Neural progenitor cell (in vitro differentiated cells): ENCODE measurements around the gene CAMK1D. TPM values are rescaled to one million over a fixed set of nuclear protein-coding genes. Genes with fewer than 3 reads are reported as not detected.

Experiments used
- DNase-seq: peaks from one replicate; pipeline ENCODE4 v3.0.0-alpha.2; 2016; ENCODE audit warnings: low spot score
- H2AFZ ChIP-seq: fragments of 200-600 bp; sonication (generic); replicated peaks from 2 replicates; pipeline ENCODE4 v1.6.1; 2016; ENCODE audit warnings: antibody characterized with exemption
- H3F3A ChIP-seq: fragments of 200-600 bp; sonication (generic); 2 replicates; pipeline ENCODE4 v1.6.1; 2016; ENCODE audit warnings: antibody characterized with exemption, low read depth
- H3K27ac ChIP-seq: fragments of 200-600 bp; sonication (generic); 2 replicates; pipeline ENCODE4 v1.5.1; 2016; ENCODE audit warnings: mild to moderate bottlenecking
- H3K27me3 ChIP-seq: fragments of 200-600 bp; sonication (generic); 2 replicates; pipeline ENCODE4 v1.6.1; 2016; ENCODE audit warnings: mild to moderate bottlenecking, moderate library complexity
- H3K36me3 ChIP-seq: fragments of 200-600 bp; sonication (generic); 2 replicates; pipeline ENCODE4 v1.5.1; 2016
- H3K4me1 ChIP-seq: fragments of 200-600 bp; sonication (generic); 2 replicates; pipeline ENCODE4 v1.6.1; 2016; ENCODE audit warnings: mixed run types
- H3K4me2 ChIP-seq: fragments of 200-600 bp; sonication (generic); 2 replicates; pipeline ENCODE4 v1.6.1; 2016
- H3K4me3 ChIP-seq: fragments of 200-600 bp; sonication (generic); 2 replicates; pipeline ENCODE4 v1.5.1; 2016
- H3K79me2 ChIP-seq: fragments of 200-600 bp; sonication (generic); 2 replicates; pipeline ENCODE4 v1.6.1; 2016; ENCODE audit warnings: low read depth
- H3K9ac ChIP-seq: fragments of 200-600 bp; sonication (generic); 2 replicates; pipeline ENCODE4 v1.6.1; 2016
- H3K9me3 ChIP-seq: fragments of 200-600 bp; sonication (generic); 2 replicates; pipeline ENCODE4 v1.5.1; 2016; ENCODE audit warnings: low read depth
- H4K20me1 ChIP-seq: fragments of 200-600 bp; sonication (generic); 2 replicates; pipeline ENCODE4 v1.6.1; 2016; ENCODE audit warnings: low read depth
- H3K27ac Mint-ChIP-seq: 3 replicates; pipeline ENCODE4 v1.8.0; 2021; ENCODE audit warnings: mixed read lengths
- H3K27me3 Mint-ChIP-seq: 2 replicates; pipeline ENCODE4 v1.8.0; 2022; ENCODE audit warnings: low read depth, mild to moderate bottlenecking, inconsistent platforms, moderate library complexity, mixed read lengths; ENCODE audit not compliant: insufficient read depth
- H3K36me3 Mint-ChIP-seq: 3 replicates; pipeline ENCODE4 v1.8.0; 2021; ENCODE audit warnings: mixed read lengths
- H3K4me1 Mint-ChIP-seq: 3 replicates; pipeline ENCODE4 v1.8.0; 2021; ENCODE audit warnings: mixed read lengths
- H3K4me3 Mint-ChIP-seq: 3 replicates; pipeline ENCODE4 v1.8.0; 2021; ENCODE audit warnings: mild to moderate bottlenecking, moderate library complexity, mixed read lengths
- H3K9me3 Mint-ChIP-seq: 3 replicates; pipeline ENCODE4 v1.8.0; 2020; ENCODE audit warnings: mixed read lengths
- CTCF ChIP-seq: fragments of 200-600 bp; sonication (generic); IDR thresholded peaks from 2 replicates; pipeline ENCODE4 v1.5.1; 2017; ENCODE audit warnings: antibody characterized with exemption, mild to moderate bottlenecking
- EZH2 ChIP-seq: fragments of 200-600 bp; sonication (generic); IDR thresholded peaks from 2 replicates; pipeline ENCODE4 v1.6.1; 2017; ENCODE audit warnings: antibody characterized with exemption, mild to moderate bottlenecking, moderate library complexity
- EZH2phosphoT487 ChIP-seq: fragments of 200-600 bp; sonication (generic); IDR thresholded peaks from 2 replicates; pipeline ENCODE4 v1.6.1; 2017; ENCODE audit warnings: antibody characterized with exemption
- total RNA-seq: library from RNA; depleted of rRNA; stranded (reverse); fragments of >200 nt; gene quantifications from 2 replicates; pipeline ENCODE4 v1.2.3, GENCODE V29; 2015; ENCODE audit warnings: low replicate concordance

Gene CAMK1D
- total RNA-seq, 1 donor from 2014 or later = 7.6 TPM

- Histone ChIP-seq H3K4me1 (no peaks in the 10 kb centered on the region), H3K27me3 (no peaks in the 10 kb centered on the region), H3K9ac (no peak overlapping the region), H3K36me3 (no peaks in the 10 kb centered on the region), H3K79me2 (no peaks in the 10 kb centered on the region), H4K20me1 (no peaks in the 10 kb centered on the region), H2AFZ (no peak overlapping the region), H3K4me3 (no peak overlapping the region), H3F3A (no peaks in the 10 kb centered on the region), H3K4me2 (no peak overlapping the region), H3K9me3 (no peaks in the 10 kb centered on the region), H3K27ac (no peak overlapping the region)
- Mint-ChIP-seq H3K36me3 (no peaks in the 10 kb centered on the region), H3K9me3 (no peaks in the 10 kb centered on the region), H3K27ac (no peak overlapping the region), H3K4me3 (no peak overlapping the region), H3K4me1 (no peaks in the 10 kb centered on the region), H3K27me3 (peaks cover 6% of the 10 kb centered on the region)
- no peak for DNase-seq
- TF ChIP-seq EZH2phosphoT487 (no peak), CTCF (no peak), EZH2 (no peak)
These were observed 525.2 kb downstream of the CAMK1D start for GRCh38 chr10:12874501-12874900.

- Histone ChIP-seq H3K36me3 (no peaks in the 10 kb centered on the region), H3K9ac (no peak overlapping the region), H3K27me3 (no peaks in the 10 kb centered on the region), H3K4me1 (no peaks in the 10 kb centered on the region), H3F3A (no peaks in the 10 kb centered on the region), H4K20me1 (no peaks in the 10 kb centered on the region), H3K4me2 (no peak overlapping the region), H2AFZ (no peak overlapping the region), H3K9me3 (no peaks in the 10 kb centered on the region), H3K27ac (no peak overlapping the region), H3K4me3 (no peak overlapping the region), H3K79me2 (no peaks in the 10 kb centered on the region)
- Mint-ChIP-seq H3K27me3 (peaks cover 6% of the 10 kb centered on the region), H3K36me3 (no peaks in the 10 kb centered on the region), H3K4me3 (no peak overlapping the region), H3K27ac (no peak overlapping the region), H3K4me1 (no peaks in the 10 kb centered on the region), H3K9me3 (peaks cover 3% of the 10 kb centered on the region)
- TF ChIP-seq EZH2phosphoT487 (no peak), CTCF (no peak), EZH2 (no peak)
- no peak for DNase-seq
These were observed 525.8 kb downstream of the CAMK1D start for GRCh38 chr10:12875100-12875499.

- no peak for DNase-seq
- peaks cover 3% of the 10 kb centered on the region for H3K9me3 Mint-ChIP-seq
- Histone ChIP-seq H3K4me1 (no peaks in the 10 kb centered on the region), H3K27ac (no peak overlapping the region), H3K9me3 (no peaks in the 10 kb centered on the region), H3K9ac (no peak overlapping the region), H3K4me2 (no peak overlapping the region), H3K79me2 (no peaks in the 10 kb centered on the region), H3K36me3 (no peaks in the 10 kb centered on the region), H4K20me1 (no peaks in the 10 kb centered on the region), H3K4me3 (no peak overlapping the region), H3F3A (no peaks in the 10 kb centered on the region), H3K27me3 (no peaks in the 10 kb centered on the region), H2AFZ (no peak overlapping the region)
- H3K27ac Mint-ChIP-seq = peak overlapping the region; percentile 77
- no peaks in the 10 kb centered on the region for H3K4me1 Mint-ChIP-seq
- H3K4me3 Mint-ChIP-seq = no peak overlapping the region
- TF ChIP-seq EZH2 = no peak
- TF ChIP-seq EZH2phosphoT487 = no peak
- no peak for TF ChIP-seq CTCF
- H3K27me3 Mint-ChIP-seq = peaks cover 6% of the 10 kb centered on the region
- H3K36me3 Mint-ChIP-seq = no peaks in the 10 kb centered on the region
These were observed 526.9 kb downstream of the CAMK1D start for GRCh38 chr10:12876266-12876665.

- no peak overlapping the region for H2AFZ ChIP-seq
- no peak overlapping the region for H3K4me2 ChIP-seq
- no peaks in the 10 kb centered on the region for H3K36me3 ChIP-seq
- H3K4me1 Mint-ChIP-seq = no peaks in the 10 kb centered on the region
- H4K20me1 ChIP-seq = no peaks in the 10 kb centered on the region
- H3K9me3 ChIP-seq = no peaks in the 10 kb centered on the region
- no peaks in the 10 kb centered on the region for H3K4me1 ChIP-seq
- no peak overlapping the region for H3K9ac ChIP-seq
- H3K27me3 ChIP-seq = no peaks in the 10 kb centered on the region
- H3K9me3 Mint-ChIP-seq = peaks cover 3% of the 10 kb centered on the region
- H3K27ac ChIP-seq = no peak overlapping the region
- no peak overlapping the region for H3K4me3 Mint-ChIP-seq
- no peaks in the 10 kb centered on the region for H3K79me2 ChIP-seq
- no peaks in the 10 kb centered on the region for H3F3A ChIP-seq
- H3K27me3 Mint-ChIP-seq = peaks cover 5% of the 10 kb centered on the region
- no peak overlapping the region for H3K4me3 ChIP-seq
- H3K36me3 Mint-ChIP-seq = no peaks in the 10 kb centered on the region
- TF ChIP-seq CTCF (no peak), EZH2 (no peak), EZH2phosphoT487 (no peak)
- DNase-seq = no peak
- H3K27ac Mint-ChIP-seq = no peak overlapping the region
These were observed 527.8 kb downstream of the CAMK1D start for GRCh38 chr10:12877150-12877549.
